Neural crest cell (in vitro differentiated cells): ENCODE results near the gene NSUN5. TPM values are rescaled to one million over a fixed set of nuclear protein-coding genes. Genes with fewer than 3 reads are reported as not detected.

Experiments
- DNase-seq: peaks from one replicate; pipeline ENCODE4 v3.0.0; 2021; ENCODE audit warnings: low read depth, mixed read lengths, low spot score
- H3K27ac Mint-ChIP-seq: one replicate; pipeline ENCODE4 v1.8.0; 2021; ENCODE audit warnings: mild to moderate bottlenecking, mixed read lengths; ENCODE audit not compliant: unreplicated experiment
- H3K27me3 Mint-ChIP-seq: 2 replicates; pipeline ENCODE4 v1.8.0; 2021; ENCODE audit warnings: low read depth, mild to moderate bottlenecking, mixed read lengths
- H3K36me3 Mint-ChIP-seq: 2 replicates; pipeline ENCODE4 v1.8.0; 2021; ENCODE audit warnings: low read depth, mild to moderate bottlenecking, mixed read lengths
- H3K4me1 Mint-ChIP-seq: 2 replicates; pipeline ENCODE4 v1.8.0; 2021; ENCODE audit warnings: mixed read lengths
- H3K4me3 Mint-ChIP-seq: one replicate; pipeline ENCODE4 v1.8.0; 2021; ENCODE audit warnings: mild to moderate bottlenecking, mixed read lengths
- H3K9me3 Mint-ChIP-seq: 2 replicates; pipeline ENCODE4 v1.8.0; 2021; ENCODE audit warnings: mixed read lengths
- CTCF ChIP-seq: fragments of 200-600 bp; sonication (generic); conservative IDR thresholded peaks from 2 replicates; pipeline ENCODE4 v1.5.0; 2021; ENCODE audit warnings: antibody characterized with exemption, mild to moderate bottlenecking
- total RNA-seq: library from RNA; stranded (reverse); gene quantifications from 2 replicates; pipeline ENCODE4 v1.2.1, GENCODE V29; 2021

The NSUN5 gene
- total RNA-seq, 1 donor from 2014 or later: 40.2 TPM

DNA sequence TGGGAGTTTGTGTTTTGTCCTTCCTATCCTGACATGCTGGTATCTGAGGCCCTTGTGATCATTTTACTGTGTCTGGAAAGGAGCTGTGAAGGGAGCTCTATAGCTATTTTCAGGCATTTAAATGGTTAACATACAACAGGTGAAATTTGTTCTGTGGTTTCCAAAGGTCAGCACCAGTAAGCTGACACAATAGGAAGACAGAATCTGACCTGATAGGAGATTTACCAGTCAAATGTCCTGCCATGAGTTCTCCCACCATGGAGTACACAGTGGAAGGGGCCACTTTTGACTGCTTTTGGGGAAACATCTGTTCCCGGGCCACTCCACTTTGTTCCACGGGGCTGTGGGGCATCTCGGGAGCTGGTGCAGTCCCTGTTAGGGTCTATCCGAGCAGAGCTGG, 36.9 kb upstream of the NSUN5 start:
- no peak for DNase-seq
- H3K36me3 Mint-ChIP-seq: no peaks in the 10 kb centered on the region
- TF ChIP-seq CTCF: no peak
- no peak overlapping the region for H3K4me3 Mint-ChIP-seq
- H3K4me1 Mint-ChIP-seq: peaks cover 34% of the 10 kb centered on the region
- no peaks in the 10 kb centered on the region for H3K9me3 Mint-ChIP-seq
- no peaks in the 10 kb centered on the region for H3K27me3 Mint-ChIP-seq
- H3K27ac Mint-ChIP-seq: peak overlapping the region; percentile 63

DNA sequence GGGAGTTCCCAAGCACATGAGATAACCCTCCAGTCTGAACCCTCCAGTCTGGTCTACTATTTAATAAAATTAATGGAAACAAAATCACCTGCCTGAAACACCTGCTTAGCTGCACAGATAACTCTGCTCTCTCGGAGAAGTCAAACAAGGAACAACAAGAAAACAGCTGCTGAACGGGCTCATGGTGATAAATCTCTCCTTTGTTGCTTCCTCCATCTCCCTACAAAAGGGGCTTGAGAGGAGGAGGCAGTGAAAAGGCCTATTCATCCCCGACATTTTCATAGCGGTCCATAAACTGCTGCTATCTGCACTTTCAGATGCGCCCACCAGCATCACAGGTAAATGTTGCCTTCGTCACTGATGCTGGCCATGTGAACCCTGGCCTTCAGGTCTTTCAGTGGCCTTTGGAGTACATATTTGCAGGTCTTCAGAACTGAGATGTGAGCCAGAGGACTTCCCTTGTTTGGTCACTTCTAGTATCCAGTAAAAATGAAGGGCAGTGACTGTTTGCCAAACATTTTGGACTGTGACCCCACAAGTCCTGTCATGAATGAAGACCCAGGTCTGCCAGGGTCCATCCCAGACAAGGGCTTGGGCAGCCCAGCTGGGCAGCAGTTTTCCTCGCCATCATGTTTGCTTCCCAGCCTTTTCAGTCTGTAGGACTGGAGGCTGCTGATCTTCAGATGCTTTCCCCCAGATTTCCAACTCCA, 35.2 kb upstream of the NSUN5 start:
- no peak for TF ChIP-seq CTCF
- H3K27me3 Mint-ChIP-seq: no peaks in the 10 kb centered on the region
- no peaks in the 10 kb centered on the region for H3K9me3 Mint-ChIP-seq
- no peak for DNase-seq
- no peak overlapping the region for H3K4me3 Mint-ChIP-seq
- peak overlapping the region; percentile 39 for H3K27ac Mint-ChIP-seq
- H3K36me3 Mint-ChIP-seq: no peaks in the 10 kb centered on the region
- peaks cover 25% of the 10 kb centered on the region for H3K4me1 Mint-ChIP-seq

GRCh38 chr7:73342645-73343044, 34.0 kb upstream of the NSUN5 start:
- no peaks in the 10 kb centered on the region for H3K9me3 Mint-ChIP-seq
- H3K27me3 Mint-ChIP-seq: no peaks in the 10 kb centered on the region
- H3K27ac Mint-ChIP-seq: no peak overlapping the region
- peaks cover 25% of the 10 kb centered on the region for H3K4me1 Mint-ChIP-seq
- TF ChIP-seq CTCF: peak; percentile 57
- no peak for DNase-seq
- H3K4me3 Mint-ChIP-seq: no peak overlapping the region
- H3K36me3 Mint-ChIP-seq: no peaks in the 10 kb centered on the region

GRCh38 chr7:73341877-73342276, 33.3 kb upstream of the NSUN5 start:
- DNase-seq: no peak
- Mint-ChIP-seq H3K36me3 (no peaks in the 10 kb centered on the region), H3K27me3 (no peaks in the 10 kb centered on the region), H3K9me3 (no peaks in the 10 kb centered on the region), H3K4me1 (peaks cover 25% of the 10 kb centered on the region), H3K4me3 (no peak overlapping the region), H3K27ac (no peak overlapping the region)
- TF ChIP-seq CTCF: no peak

GRCh38 chr7:73340514-73340913, 31.9 kb upstream of the NSUN5 start:
- no peaks in the 10 kb centered on the region for H3K36me3 Mint-ChIP-seq
- DNase-seq: no peak
- H3K27ac Mint-ChIP-seq: no peak overlapping the region
- no peak for TF ChIP-seq CTCF
- no peak overlapping the region for H3K4me3 Mint-ChIP-seq
- peaks cover 25% of the 10 kb centered on the region for H3K4me1 Mint-ChIP-seq
- no peaks in the 10 kb centered on the region for H3K27me3 Mint-ChIP-seq
- no peaks in the 10 kb centered on the region for H3K9me3 Mint-ChIP-seq
